COLO668 (cell line): ENCODE results near the gene PPP6R3.
A peak's percentile ranks its signal among the peaks of the same experiment; 100 is the strongest.
"Not testable (repeated sequence)": the region's sequence is repeated elsewhere in the genome, so short reads cannot be mapped to it uniquely, and the experiment has no call there.

ENCODE experiments used
- DNase-seq: peaks from one replicate; lab custom pipeline; 2025; ENCODE audit not compliant: unreplicated experiment; lab: John Stamatoyannopoulos, UW

Gene PPP6R3

DNA sequence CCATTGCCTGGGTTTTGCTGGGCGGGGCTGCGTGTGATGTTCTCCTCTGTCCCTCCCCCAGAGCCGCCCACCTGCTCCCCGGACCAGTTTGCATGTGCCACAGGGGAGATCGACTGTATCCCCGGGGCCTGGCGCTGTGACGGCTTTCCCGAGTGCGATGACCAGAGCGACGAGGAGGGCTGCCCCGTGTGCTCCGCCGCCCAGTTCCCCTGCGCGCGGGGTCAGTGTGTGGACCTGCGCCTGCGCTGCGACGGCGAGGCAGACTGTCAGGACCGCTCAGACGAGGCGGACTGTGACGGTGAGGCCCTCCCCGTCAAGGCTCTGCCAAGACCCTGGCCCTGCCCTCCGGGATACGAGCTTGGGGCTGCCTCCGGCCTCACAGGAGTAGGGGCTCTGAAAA is 27.0 kb upstream of the PPP6R3 start:
- no peak for DNase-seq

DNA sequence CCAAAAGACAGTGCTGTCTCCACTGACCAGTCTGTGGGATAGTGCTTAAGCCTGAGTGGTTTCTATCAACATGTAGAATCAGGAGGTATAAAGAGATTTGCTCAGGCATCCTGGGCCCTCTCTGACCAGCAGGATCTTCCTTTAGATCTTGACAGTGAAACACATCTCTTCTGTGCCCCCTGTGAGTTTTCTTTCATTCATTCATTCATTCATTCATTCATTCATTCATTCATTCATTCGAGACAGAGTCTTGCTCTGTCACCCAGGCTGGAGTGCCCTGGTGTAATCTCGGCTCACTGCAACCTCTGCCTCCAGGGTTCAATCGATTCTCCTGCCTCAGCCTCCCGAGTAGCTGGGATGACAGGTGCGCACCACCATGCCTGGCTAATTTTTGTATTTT is 26.4 kb upstream of the PPP6R3 start:
- not testable (repeated sequence) for DNase-seq

DNA sequence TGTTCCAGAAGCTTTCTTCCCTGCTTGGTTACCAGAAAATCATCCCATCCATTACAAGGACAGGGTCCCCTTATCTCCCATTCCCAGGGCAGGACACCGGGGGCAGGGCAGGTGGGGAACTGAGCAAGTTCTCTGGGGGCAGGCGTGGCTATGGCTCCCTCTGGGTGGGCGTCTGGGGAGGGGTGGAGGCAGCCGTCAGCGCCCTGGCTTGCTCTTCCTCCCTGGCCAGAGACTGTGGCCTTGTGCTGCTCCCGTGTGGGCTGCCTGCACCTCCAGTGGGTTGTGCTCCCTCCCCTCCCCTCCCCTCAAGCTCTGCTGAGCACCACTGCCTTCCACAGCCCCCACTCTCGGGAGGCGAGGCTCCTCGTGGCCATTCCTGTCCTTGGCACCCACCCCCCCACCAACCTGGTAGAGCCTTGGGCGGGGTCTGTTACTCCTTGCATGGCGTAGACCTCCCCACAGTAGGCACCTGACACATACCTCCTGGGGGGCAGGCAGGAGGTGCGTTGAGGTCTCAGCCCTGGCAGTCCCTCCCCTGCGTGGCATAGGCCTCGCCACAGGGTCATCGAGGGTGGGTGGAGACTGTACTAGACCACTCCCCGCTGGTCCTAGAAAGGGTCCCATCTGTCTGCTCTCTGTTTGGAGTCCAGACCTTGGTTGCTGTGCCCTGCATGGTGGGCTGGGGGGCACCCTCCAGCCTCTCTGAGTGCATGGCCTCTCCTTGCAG is 24.2 kb upstream of the PPP6R3 start:
- DNase-seq = no peak

DNA sequence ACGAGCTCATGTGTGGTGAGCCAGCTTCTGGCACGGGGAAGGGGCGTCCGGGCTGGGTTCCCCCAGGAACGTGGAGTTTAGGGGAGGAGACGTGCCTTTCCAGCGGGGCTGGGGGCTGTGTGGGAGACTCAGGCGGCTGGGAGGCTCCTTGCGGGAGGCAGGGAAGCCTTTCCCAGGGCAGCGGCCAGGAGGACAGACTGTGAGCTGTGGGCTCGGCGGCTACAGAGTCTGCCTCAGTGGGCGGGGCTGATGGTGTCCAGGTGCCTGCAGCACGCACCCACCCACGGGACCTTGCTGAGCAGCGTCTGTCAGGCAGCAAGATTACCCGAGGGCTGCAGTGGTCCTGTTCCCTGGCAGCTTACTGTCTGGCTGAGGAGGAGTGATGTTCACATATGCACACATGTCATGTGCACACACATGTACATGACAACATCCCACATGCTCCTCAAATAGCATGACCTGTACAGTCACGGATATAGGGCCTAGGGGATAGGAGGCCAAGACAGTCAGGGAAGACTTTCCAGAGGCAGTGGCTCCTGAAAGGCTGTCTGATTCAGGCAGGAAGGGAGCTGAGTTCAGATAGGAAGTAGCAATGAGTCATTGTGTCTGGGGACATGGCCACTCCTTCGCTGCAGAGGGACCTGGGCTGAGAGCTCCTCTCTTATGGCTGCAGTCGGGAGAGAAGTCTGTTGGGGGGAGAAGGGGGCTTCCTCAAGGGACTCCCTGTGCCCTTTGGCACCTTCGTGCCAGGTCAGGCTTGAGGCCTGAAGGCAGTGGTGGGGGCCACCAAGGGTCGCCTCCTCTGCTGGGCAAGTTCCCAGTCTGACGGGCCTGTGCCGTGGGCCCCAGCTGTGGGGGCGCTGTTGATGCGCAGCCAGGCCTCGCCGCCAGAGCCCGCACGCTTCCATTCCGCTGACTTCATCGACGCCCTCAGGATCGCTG is 23.3 kb upstream of the PPP6R3 start:
- DNase-seq = no peak

- DNase-seq = no peak
Measured at GRCh38 chr11:68437927-68438657, 22.5 kb upstream of the PPP6R3 start.

DNA sequence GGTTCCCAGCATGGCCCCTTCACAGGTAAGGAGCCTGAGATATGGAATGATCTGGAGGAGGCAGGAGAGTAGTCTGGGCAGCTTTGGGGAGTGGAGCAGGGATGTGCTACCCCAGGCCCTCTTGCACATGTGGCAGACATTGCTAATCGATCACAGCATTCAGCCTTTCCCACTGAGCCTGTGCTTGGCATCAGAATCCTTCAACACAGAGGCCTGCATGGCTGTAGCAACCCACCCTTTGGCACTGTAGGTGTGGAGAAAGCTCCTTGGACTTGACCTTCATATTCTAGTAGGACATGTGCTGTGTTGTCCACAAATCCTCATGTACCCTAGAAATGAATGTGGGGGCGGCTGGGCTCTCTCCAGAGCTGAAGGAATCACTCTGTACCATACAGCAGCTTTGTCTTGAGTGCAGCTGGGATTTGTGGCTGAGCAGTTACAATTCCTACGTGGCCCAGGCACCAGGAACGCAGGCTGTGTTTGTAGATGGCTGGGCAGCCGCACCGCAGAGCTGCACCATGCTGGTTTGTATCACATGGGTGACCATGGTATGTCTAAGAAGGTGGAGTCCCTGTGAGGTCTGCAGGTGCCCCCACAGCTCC is 21.8 kb upstream of the PPP6R3 start:
- no peak for DNase-seq

DNA sequence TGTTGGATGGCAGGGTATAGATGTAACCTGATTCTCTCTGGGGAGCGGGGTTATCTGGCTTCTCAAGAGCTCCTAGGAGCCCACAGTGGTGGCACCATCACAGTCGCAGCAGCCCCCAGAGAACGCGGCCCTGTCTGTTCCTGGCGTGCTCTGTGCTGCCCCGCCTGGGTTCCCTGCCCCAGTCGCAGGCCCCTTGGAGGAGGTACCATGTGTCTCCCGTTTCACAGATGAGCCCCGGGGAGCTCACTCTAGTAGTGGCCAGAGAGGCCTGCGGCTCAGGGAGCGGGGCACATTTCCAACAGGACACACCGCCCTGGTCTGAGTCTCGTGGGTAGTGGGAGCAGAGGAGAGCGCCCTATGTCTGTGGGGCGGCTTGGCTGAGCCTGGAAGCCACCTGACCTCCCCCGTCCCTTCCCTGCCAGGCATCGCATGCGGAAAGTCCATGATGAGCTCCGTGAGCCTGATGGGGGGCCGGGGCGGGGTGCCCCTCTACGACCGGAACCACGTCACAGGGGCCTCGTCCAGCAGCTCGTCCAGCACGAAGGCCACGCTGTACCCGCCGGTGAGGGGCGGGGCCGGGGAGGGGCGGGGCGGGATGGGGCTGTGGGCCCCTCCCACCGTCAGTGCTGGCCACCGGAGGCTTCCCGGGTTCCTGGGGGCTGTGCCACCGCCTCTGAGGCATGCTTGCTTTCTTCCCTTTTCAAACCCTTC is 21.0 kb upstream of the PPP6R3 start:
- DNase-seq = no peak

GRCh38 chr11:68440224-68440623 is 20.3 kb upstream of the PPP6R3 start:
- DNase-seq = no peak

DNA sequence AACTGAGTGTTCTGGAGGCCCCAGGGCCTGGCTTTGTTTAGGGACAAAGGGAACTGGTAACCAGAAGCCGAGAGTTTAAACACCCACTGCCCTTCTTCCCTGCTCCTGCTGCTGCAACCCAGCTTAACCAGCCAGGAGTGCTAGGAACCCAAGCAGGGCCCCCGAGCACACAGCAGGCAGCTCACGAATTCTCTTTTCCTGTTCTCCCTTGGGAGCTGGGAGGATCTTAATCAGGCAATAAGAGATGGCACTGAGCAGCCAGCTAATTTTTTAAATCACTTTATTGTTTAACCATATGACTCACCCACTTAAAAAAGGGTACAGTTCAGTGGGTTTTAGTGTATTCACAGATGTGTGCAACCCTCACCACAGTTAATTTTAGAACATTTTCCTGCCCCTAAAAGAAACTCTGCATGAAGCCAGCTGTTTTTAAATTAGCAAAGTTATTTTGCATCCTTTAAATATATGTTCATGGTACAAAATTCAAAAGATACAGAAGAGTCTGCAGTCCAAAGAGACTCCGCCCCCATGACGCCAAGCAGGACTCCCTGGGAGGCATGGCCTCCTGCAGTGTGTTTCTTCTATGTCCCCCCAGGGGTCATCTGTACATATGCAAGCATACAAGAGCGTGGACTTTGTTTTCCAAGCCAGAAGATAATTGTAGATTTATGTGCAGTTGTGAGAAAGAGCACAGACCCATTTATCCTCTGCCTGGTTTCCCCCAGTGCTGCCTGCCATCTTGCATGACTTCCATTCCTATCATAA is 18.9 kb upstream of the PPP6R3 start:
- peak; percentile 29 for DNase-seq

- DNase-seq = no peak
Measured at GRCh38 chr11:68442433-68442832, 18.1 kb upstream of the PPP6R3 start.

DNA sequence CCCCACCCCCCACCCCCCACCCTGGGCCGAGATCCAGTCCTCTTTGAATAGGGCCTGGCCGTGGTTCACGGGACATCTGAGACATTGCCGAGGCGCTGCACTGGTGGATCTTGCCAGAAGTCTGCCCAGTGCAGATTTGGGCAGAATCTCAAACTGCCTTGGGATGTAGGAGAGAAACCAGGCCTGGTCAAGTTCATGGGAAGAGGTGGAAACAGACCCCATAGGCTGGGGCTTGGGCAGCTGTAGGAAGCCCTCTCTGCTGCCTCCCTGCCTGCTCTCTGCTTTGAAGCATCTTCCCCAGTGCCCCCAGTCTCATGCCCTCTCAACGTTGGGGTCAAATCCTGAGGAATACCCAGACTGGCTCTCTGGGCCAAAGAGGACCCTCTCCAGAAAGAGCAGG is 16.0 kb upstream of the PPP6R3 start:
- no peak for DNase-seq

DNA sequence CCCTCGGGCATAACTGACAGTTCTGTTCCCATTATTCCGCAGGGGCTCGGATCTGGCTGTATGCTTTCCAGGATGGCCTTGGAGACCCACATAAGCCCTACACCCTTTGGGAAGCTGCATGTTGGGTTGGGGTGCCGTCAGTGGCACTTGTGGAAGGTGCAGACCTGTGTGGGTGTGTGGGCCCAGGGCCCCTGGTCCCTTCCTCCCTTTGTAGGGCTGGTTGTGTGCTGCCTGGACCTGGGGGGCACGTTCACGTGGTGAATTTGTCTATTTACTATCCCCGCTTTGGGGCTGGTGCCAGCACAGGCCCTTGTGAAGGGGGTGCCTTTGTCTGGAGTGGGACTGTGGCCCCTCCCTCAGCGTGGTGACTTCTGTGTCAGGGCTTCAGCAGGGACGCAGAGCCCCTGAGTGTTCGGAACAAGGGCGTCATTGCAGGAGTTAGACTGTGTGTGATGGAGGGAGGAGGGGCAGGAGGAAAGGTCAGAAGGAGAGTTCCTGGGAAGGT is 15.0 kb upstream of the PPP6R3 start:
- DNase-seq = no peak

DNA sequence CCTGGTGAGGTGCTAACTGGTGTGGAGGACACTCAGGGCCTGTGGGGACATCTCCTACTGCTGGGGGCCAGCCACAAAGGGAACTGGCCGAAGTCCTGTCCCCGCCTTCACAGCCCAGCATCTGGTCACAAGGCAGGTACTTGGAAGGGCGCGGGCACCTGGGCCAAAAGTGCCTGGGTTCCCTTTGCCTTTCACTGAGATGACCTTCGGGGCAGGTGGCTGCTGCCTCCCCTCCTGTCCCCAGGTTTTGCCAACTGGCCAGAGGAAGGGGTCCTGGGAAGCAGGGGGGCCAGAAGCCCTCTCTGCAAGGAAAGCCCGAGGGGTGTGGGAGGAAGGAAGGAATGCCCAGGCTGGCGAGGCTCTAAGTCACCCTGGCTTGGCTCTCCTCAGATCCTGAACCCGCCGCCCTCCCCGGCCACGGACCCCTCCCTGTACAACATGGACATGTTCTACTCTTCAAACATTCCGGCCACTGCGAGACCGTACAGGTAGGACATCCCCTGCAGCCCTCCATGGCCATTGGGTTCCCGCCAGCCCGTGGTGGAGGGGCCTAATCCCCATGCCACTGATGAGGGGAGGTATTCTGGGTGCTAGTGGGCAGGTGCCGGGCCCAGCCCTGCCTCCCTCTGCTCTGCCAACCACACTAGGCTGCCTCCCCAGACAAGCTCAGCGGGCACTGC is 14.4 kb upstream of the PPP6R3 start:
- DNase-seq = no peak

DNA sequence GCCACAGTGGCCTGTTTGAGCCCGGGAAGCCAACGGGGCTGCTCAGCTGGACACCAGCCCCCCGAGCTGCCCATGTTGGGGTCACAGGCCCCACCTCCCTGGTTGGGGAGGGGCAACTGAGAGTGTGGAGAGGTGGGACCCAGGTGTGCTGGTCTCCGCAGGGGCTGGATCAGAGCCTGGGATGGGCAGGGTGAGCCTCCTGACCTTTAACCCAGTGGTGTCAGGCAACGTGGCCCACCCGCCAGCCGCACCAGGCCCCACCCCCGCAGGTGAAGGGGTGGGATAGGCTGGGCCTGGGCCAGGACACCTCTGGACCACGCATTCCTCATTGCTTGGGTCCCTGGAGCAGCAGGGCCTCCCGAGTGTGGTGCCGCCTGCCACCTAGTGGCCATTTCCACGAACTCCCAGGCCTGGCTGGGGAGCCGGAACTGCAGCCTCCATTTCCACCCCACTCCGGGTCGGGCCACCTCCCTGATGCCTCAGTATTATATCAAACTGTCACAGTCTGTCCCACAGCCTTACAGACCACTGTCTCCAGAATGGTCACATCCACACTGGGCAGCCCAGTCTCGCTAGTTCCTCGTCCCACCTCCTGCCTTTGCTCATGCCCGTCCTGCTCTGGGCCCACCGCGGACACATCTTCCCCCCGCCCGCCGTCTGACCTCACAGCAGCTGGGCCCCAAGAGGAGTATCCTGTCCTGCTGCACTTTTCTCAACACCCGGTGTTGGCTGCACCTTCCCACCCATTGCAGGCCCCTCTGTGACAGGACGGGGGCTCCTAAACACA is 13.3 kb upstream of the PPP6R3 start:
- peak; percentile 65 for DNase-seq

- not testable (repeated sequence) for DNase-seq
Measured at GRCh38 chr11:68447914-68448313, 12.6 kb upstream of the PPP6R3 start.

DNA sequence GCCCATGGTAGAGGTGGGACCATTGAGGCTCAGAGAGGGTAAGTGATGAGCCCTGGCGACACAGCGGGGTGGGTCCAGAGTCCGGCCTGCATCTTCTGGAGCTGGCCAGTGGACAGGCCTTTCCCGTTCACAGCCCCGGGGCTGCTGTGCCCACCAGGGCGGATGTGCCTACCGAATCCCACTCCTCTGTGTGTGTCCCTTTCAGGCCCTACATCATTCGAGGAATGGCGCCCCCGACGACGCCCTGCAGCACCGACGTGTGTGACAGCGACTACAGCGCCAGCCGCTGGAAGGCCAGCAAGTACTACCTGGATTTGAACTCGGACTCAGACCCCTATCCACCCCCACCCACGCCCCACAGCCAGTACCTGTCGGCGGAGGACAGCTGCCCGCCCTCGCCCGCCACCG is 11.9 kb upstream of the PPP6R3 start:
- no peak for DNase-seq

DNA sequence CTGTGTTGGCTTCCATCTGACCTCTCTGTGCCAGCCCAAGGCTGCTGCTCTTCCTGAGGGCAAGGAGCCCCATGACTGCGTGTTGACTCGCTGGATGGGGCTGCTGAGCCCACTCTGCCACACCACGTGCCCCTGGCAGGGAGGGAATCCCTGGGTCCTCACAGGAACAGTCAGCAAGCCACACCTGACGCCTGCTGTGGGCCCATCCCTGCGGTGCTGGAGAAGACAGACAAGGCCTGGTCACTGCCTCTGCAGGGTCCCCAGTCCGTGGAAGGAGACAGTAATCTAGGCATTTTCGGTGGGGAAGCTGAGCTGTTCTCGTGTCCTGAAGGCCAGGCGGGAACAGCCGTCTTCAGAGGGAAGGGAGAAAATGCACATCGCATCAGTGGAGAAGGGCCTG is 10.6 kb upstream of the PPP6R3 start:
- DNase-seq = no peak

DNA sequence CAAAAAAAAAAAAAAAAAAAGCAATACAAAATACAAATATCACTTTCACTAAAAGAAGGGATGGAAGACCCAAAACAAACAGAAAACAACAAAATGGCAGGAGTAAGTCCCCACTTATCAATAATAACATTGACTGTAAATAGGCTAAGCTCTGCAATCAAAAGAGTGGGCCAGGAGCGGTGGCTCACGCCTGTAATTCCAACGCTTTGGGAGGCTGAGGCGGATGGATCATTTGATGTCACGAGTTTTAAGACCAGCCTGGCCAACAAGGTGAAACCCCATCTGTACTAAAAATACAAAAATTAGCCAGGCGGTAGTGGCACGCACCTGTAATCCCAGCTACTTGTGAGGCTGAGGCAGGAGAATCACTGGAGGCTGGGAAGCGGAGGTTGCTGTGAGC is 9.8 kb upstream of the PPP6R3 start:
- DNase-seq = no peak
